Gastroesophageal sphincter (tissue), 4 donors: ENCODE results near the gene ARFIP1. TPM values are rescaled to one million over a fixed set of nuclear protein-coding genes. Genes with fewer than 3 reads are reported as not detected.

Experiments
- ATAC-seq: fragments of 150-250 bp; one replicate; pipeline ENCODE4 v1.9.1; 2016; ENCODE audit warnings: mild to moderate bottlenecking, moderate library complexity
- H3K27ac ChIP-seq, 4 donors: fragments of 200-600 bp; sonication (generic) in 3 of 4; 1 replicate in 3 of 4; 2 replicates in 1 of 4; pipeline ENCODE4 v1.5.1; 2016 to 2019
- H3K27me3 ChIP-seq: fragments of 200-600 bp; sonication (generic); one replicate; pipeline ENCODE4 v1.5.1; 2019
- H3K36me3 ChIP-seq, 2 donors: fragments of 200-600 bp; sonication (generic); one replicate each; pipeline ENCODE4 v1.5.1; 2019; ENCODE audit warnings: control low read depth in 1 of 2
- H3K4me1 ChIP-seq, 3 donors: fragments of 200-600 bp; sonication (generic); 1 replicate in 2 of 3; 2 replicates in 1 of 3; pipeline ENCODE4 v1.5.1; 2016 to 2019; ENCODE audit warnings: control low read depth in 2 of 3
- H3K4me3 ChIP-seq, 2 donors: fragments of 200-600 bp; sonication (generic); one replicate each; pipeline ENCODE4 v1.5.1; 2019; ENCODE audit warnings: mild to moderate bottlenecking in 1 of 2, moderate library complexity in 1 of 2
- H3K9me3 ChIP-seq, 3 donors: fragments of 200-600 bp; sonication (generic); one replicate each; pipeline ENCODE4 v1.5.1; 2017 to 2019; ENCODE audit warnings: control low read depth in 2 of 3
- CTCF ChIP-seq, 4 experiments: fragments of 200-600 bp in 2 of 4; fragments of 450-650 bp in 2 of 4; sonication (generic) in 1 of 4; IDR thresholded peaks; one replicate each; pipeline ENCODE4 v1.5.1; 2017 to 2019; ENCODE audit warnings: antibody characterized with exemption in 4 of 4, mild to moderate bottlenecking in 2 of 4, moderate library complexity in 2 of 4
- EP300 ChIP-seq: sonication (generic); formaldehyde crosslinking; IDR thresholded peaks from one replicate; pipeline ENCODE4 v1.6.1; 2017; ENCODE audit warnings: antibody characterized with exemption, mild to moderate bottlenecking
- POLR2A ChIP-seq, 2 donors: fragments of 450-650 bp; IDR thresholded peaks; one replicate each; pipeline ENCODE4 v1.6.1; 2017; ENCODE audit warnings: antibody characterized with exemption in 2 of 2, mild to moderate bottlenecking in 2 of 2, moderate library complexity in 1 of 2
- POLR2AphosphoS5 ChIP-seq: sonication (generic); formaldehyde crosslinking; IDR thresholded peaks from one replicate; pipeline ENCODE4 v1.6.1; 2017; ENCODE audit warnings: antibody characterized with exemption
- WGBS, 2 donors: methylation state at CpG; one replicate each; pipeline ENCODE4 v1.1.5; 2018; ENCODE audit warnings: low coverage in 1 of 2; 5-methylcytosine and 5-hydroxymethylcytosine counted together
- total RNA-seq, 4 donors: library from RNA; depleted of rRNA; stranded (reverse); fragments of >200 nt; gene quantifications; one replicate each; pipeline ENCODE4 v1.1.0, GENCODE V29; 2016

Gene ARFIP1
- total RNA-seq, 4 donors from 2014 or later = 26.6 to 34.9 (median 29.5) TPM

DNA sequence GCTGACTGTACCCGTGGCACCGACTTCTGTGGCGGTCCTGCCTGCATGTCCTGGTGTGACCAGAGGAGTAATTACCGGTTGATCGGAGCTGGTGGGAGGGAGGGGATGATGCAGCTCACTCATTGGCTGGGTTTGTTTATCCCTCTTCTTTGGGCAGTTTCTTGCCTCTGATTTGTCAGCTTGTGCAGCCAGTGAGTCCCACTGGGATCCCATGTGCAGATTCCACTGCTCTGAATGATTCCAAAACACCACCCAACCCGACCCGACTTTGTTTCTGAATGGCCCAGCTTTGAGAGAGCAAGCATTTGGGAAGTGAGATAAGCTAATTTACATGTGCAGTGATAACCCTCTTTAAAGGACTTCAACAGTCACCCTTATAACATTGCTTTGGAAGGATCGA, 170.2 kb downstream of the ARFIP1 start:
- Histone ChIP-seq H3K4me1 (no peaks in the 10 kb centered on the region), H3K9me3 (no peaks in the 10 kb centered on the region), H3K27me3 (no peaks in the 10 kb centered on the region), H3K27ac (no peak overlapping the region), H3K36me3 (peaks cover 0 to 6% of the 10 kb centered on the region in 2 donors), H3K4me3 (no peak overlapping the region)
- 54 to 80% methylated on average over 1 to 3 of the region's 8 CpGs for WGBS, 2 donors
- TF ChIP-seq POLR2A (IDR thresholded peaks at IDR 0.05) (no peak), POLR2AphosphoS5 (no peak), EP300 (no peak), CTCF (IDR thresholded peaks at IDR 0.05) (no peak)
- ATAC-seq = peak; percentile 25

GRCh38 chr4:152950402-152951274, 170.9 kb downstream of the ARFIP1 start:
- Histone ChIP-seq H3K27me3 (no peaks in the 10 kb centered on the region), H3K9me3 (no peaks in the 10 kb centered on the region), H3K27ac (no peak overlapping the region), H3K4me3 (no peak overlapping the region), H3K36me3 (peaks cover 0 to 6% of the 10 kb centered on the region in 2 donors), H3K4me1 (no peaks in the 10 kb centered on the region)
- no peak for ATAC-seq
- TF ChIP-seq CTCF (IDR thresholded peaks at IDR 0.05) (no peak), POLR2A (IDR thresholded peaks at IDR 0.05) (no peak), EP300 (no peak), POLR2AphosphoS5 (no peak)
- WGBS, 2 donors = 90 to 95% methylated on average over 5 of the region's 11 CpGs

- no peak overlapping the region for H3K27ac ChIP-seq
Observed at GRCh38 chr4:152951348-152951747, 171.6 kb downstream of the ARFIP1 start.

GRCh38 chr4:152953514-152953913, 173.8 kb downstream of the ARFIP1 start:
- Histone ChIP-seq H3K36me3 (peaks cover 0 to 6% of the 10 kb centered on the region in 2 donors), H3K4me3 (no peak overlapping the region), H3K9me3 (no peaks in the 10 kb centered on the region), H3K27ac (no peak overlapping the region), H3K27me3 (no peaks in the 10 kb centered on the region), H3K4me1 (peaks cover 0 to 18% (median 4%) of the 10 kb centered on the region in 3 donors)
- TF ChIP-seq EP300 = no peak
- no peak for TF ChIP-seq CTCF (IDR thresholded peaks at IDR 0.05)
- TF ChIP-seq POLR2A (IDR thresholded peaks at IDR 0.05) = no peak
- no peak for TF ChIP-seq POLR2AphosphoS5
- 93 to 94% methylated on average over 2 to 3 of the region's 3 CpGs for WGBS, 2 donors
- no peak for ATAC-seq

More at GRCh38 chr4:152951348-152951747, 171.6 kb downstream of the ARFIP1 start:
- H3K9me3 ChIP-seq = no peaks in the 10 kb centered on the region
- peaks cover 0 to under 1% (median 0%) of the 10 kb centered on the region in 3 donors for H3K4me1 ChIP-seq
- no peaks in the 10 kb centered on the region for H3K27me3 ChIP-seq
- H3K36me3 ChIP-seq = peaks cover 0 to 6% of the 10 kb centered on the region in 2 donors
- H3K4me3 ChIP-seq = no peak overlapping the region
- no peak for ATAC-seq
- no peak for TF ChIP-seq EP300
- TF ChIP-seq POLR2AphosphoS5 = no peak
- TF ChIP-seq POLR2A (IDR thresholded peaks at IDR 0.05) = no peak
- 60 to 74% methylated on average over 3 of the region's 3 CpGs for WGBS, 2 donors

DNA sequence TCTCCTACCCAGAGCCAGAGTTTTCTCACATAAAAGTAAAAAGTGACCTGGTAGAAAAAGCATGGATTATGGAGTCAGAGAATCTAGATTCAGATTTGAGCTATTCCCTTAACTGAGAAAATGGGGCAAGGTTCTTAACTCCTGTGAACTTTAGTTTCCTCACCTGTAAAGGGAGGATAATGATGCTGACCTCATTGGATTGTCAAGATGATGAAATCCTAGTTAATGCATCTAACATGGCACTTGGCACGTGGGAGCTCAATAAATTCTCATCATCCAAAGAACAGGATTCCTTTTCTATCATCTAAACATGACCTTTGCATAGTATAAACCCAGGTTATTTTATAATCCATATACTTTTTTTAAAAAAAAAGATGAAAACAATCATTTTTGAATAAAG, 175.0 kb downstream of the ARFIP1 start:
- WGBS, 2 donors = 79 to 86% methylated on average over 1 of the region's 1 CpG

More for the DNA sequence above, 175.0 kb downstream of the ARFIP1 start:
- TF ChIP-seq CTCF (IDR thresholded peaks at IDR 0.05) (no peak), POLR2AphosphoS5 (no peak)
- Histone ChIP-seq H3K9me3 (no peaks in the 10 kb centered on the region), H3K27me3 (no peaks in the 10 kb centered on the region), H3K4me3 (no peak overlapping the region), H3K27ac (no peak overlapping the region), H3K4me1 (peaks cover 0 to 18% (median 4%) of the 10 kb centered on the region in 3 donors), H3K36me3 (peaks cover 0 to 6% of the 10 kb centered on the region in 2 donors)
- ATAC-seq = no peak
